OCI-LY3 (cell line): ENCODE measurements around the gene TUBA4A.

Source experiments
- EZH2phosphoT487 ChIP-seq: fragments of 200-600 bp; shearing (Covaris generic); IDR thresholded peaks from 2 replicates; pipeline ENCODE4 v1.6.1; 2018; ENCODE audit warnings: antibody characterized with exemption, mixed run types, low read depth
- TF ChIP-seq, protein P1 (sequence below): fragments of 200-600, 300-600 bp; sonication (generic); IDR thresholded peaks from 2 replicates; pipeline ENCODE4 v1.5.1; 2014; ENCODE audit warnings: antibody characterized with exemption, low read length, low read depth

DNA sequence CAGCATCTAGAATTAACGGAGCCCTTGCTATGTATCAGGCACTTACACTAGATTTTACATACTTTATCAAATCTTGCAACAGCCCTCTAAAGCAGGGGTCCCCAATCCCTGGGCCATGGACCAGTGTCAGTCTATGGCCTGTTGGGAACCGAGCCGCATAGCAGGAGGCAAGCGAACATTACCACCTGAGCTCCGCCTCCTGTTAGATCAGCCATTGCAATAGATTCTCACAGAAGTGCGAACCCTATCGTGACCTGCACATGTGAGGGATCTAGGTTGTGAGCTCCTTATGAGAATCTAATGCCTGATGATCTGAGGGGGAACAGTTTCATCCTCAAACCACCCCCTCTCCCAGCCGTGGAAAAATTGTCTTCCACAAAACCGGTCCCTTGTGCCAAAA is 38.9 kb upstream of the TUBA4A start:
- TF ChIP-seq, protein P1, sequence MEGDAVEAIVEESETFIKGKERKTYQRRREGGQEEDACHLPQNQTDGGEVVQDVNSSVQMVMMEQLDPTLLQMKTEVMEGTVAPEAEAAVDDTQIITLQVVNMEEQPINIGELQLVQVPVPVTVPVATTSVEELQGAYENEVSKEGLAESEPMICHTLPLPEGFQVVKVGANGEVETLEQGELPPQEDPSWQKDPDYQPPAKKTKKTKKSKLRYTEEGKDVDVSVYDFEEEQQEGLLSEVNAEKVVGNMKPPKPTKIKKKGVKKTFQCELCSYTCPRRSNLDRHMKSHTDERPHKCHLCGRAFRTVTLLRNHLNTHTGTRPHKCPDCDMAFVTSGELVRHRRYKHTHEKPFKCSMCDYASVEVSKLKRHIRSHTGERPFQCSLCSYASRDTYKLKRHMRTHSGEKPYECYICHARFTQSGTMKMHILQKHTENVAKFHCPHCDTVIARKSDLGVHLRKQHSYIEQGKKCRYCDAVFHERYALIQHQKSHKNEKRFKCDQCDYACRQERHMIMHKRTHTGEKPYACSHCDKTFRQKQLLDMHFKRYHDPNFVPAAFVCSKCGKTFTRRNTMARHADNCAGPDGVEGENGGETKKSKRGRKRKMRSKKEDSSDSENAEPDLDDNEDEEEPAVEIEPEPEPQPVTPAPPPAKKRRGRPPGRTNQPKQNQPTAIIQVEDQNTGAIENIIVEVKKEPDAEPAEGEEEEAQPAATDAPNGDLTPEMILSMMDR, result no peak
- TF ChIP-seq EZH2phosphoT487, result no peak
